Neural progenitor cell (in vitro differentiated cells): ENCODE measurements around the gene CAMKMT. TPM values are rescaled to one million over a fixed set of nuclear protein-coding genes. Genes with fewer than 3 reads are reported as not detected.
A peak's percentile ranks its signal among the peaks of the same experiment; 100 is the strongest.

Experiments used
- DNase-seq: peaks from one replicate; pipeline ENCODE4 v3.0.0-alpha.2; 2016; ENCODE audit warnings: low spot score
- H2AFZ ChIP-seq: fragments of 200-600 bp; sonication (generic); replicated peaks from 2 replicates; pipeline ENCODE4 v1.6.1; 2016; ENCODE audit warnings: antibody characterized with exemption
- H3F3A ChIP-seq: fragments of 200-600 bp; sonication (generic); 2 replicates; pipeline ENCODE4 v1.6.1; 2016; ENCODE audit warnings: antibody characterized with exemption, low read depth
- H3K27ac ChIP-seq: fragments of 200-600 bp; sonication (generic); 2 replicates; pipeline ENCODE4 v1.5.1; 2016; ENCODE audit warnings: mild to moderate bottlenecking
- H3K27me3 ChIP-seq: fragments of 200-600 bp; sonication (generic); 2 replicates; pipeline ENCODE4 v1.6.1; 2016; ENCODE audit warnings: mild to moderate bottlenecking, moderate library complexity
- H3K36me3 ChIP-seq: fragments of 200-600 bp; sonication (generic); 2 replicates; pipeline ENCODE4 v1.5.1; 2016
- H3K4me1 ChIP-seq: fragments of 200-600 bp; sonication (generic); 2 replicates; pipeline ENCODE4 v1.6.1; 2016; ENCODE audit warnings: mixed run types
- H3K4me2 ChIP-seq: fragments of 200-600 bp; sonication (generic); 2 replicates; pipeline ENCODE4 v1.6.1; 2016
- H3K4me3 ChIP-seq: fragments of 200-600 bp; sonication (generic); 2 replicates; pipeline ENCODE4 v1.5.1; 2016
- H3K79me2 ChIP-seq: fragments of 200-600 bp; sonication (generic); 2 replicates; pipeline ENCODE4 v1.6.1; 2016; ENCODE audit warnings: low read depth
- H3K9ac ChIP-seq: fragments of 200-600 bp; sonication (generic); 2 replicates; pipeline ENCODE4 v1.6.1; 2016
- H3K9me3 ChIP-seq: fragments of 200-600 bp; sonication (generic); 2 replicates; pipeline ENCODE4 v1.5.1; 2016; ENCODE audit warnings: low read depth
- H4K20me1 ChIP-seq: fragments of 200-600 bp; sonication (generic); 2 replicates; pipeline ENCODE4 v1.6.1; 2016; ENCODE audit warnings: low read depth
- H3K27ac Mint-ChIP-seq: 3 replicates; pipeline ENCODE4 v1.8.0; 2021; ENCODE audit warnings: mixed read lengths
- H3K27me3 Mint-ChIP-seq: 2 replicates; pipeline ENCODE4 v1.8.0; 2022; ENCODE audit warnings: low read depth, mild to moderate bottlenecking, inconsistent platforms, moderate library complexity, mixed read lengths; ENCODE audit not compliant: insufficient read depth
- H3K36me3 Mint-ChIP-seq: 3 replicates; pipeline ENCODE4 v1.8.0; 2021; ENCODE audit warnings: mixed read lengths
- H3K4me1 Mint-ChIP-seq: 3 replicates; pipeline ENCODE4 v1.8.0; 2021; ENCODE audit warnings: mixed read lengths
- H3K4me3 Mint-ChIP-seq: 3 replicates; pipeline ENCODE4 v1.8.0; 2021; ENCODE audit warnings: mild to moderate bottlenecking, moderate library complexity, mixed read lengths
- H3K9me3 Mint-ChIP-seq: 3 replicates; pipeline ENCODE4 v1.8.0; 2020; ENCODE audit warnings: mixed read lengths
- EZH2 ChIP-seq: fragments of 200-600 bp; sonication (generic); IDR thresholded peaks from 2 replicates; pipeline ENCODE4 v1.6.1; 2017; ENCODE audit warnings: antibody characterized with exemption, mild to moderate bottlenecking, moderate library complexity
- EZH2phosphoT487 ChIP-seq: fragments of 200-600 bp; sonication (generic); IDR thresholded peaks from 2 replicates; pipeline ENCODE4 v1.6.1; 2017; ENCODE audit warnings: antibody characterized with exemption
- total RNA-seq: library from RNA; depleted of rRNA; stranded (reverse); fragments of >200 nt; gene quantifications from 2 replicates; pipeline ENCODE4 v1.2.3, GENCODE V29; 2015; ENCODE audit warnings: low replicate concordance
- TF ChIP-seq, protein P1 (sequence below): fragments of 200-600 bp; sonication (generic); IDR thresholded peaks from 2 replicates; pipeline ENCODE4 v1.5.1; 2017; ENCODE audit warnings: antibody characterized with exemption, mild to moderate bottlenecking

CAMKMT gene
- total RNA-seq, 1 donor from 2014 or later, result 28.5 TPM

DNA sequence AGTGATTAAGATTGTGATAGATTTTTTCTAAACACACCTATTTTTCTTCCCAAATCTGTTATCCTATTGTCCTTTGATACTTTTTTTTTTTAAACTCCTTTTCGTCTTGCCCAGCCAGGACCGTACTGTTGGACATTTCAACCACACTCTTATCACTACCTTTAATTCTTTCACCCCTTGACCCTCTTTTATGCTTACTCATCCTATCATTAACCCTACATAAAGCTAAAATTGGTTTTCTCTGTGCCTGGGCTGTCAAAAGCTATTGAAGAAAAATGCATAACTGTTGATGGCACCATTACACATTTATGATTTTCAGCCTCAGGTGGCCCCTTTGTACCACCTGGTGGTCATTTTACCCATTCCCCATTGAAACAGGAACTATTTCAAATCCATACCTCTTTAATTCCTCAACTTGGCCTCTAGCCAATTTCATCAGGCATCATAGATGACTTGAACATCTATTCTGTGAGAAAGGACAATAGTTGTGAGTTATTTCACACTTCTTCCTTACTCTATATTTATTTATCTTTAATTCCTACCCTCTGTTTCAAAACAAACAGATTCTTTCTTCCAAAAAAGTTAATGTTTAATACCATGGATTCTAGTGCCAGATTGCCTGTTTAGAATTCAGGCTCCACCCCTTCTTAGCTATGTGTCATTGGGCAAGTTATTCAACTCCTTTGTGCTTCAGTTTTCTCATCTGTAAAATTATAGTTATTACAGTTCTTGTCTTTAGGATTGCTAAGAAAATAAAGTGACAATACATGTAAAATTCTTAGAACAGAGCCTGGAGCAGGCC is 258.6 kb downstream of the CAMKMT start:
- H3K79me2 ChIP-seq, result no peaks in the 10 kb centered on the region
- no peaks in the 10 kb centered on the region for H4K20me1 ChIP-seq
- no peak overlapping the region for H3K27ac Mint-ChIP-seq
- H3K4me1 Mint-ChIP-seq, result peaks cover 3% of the 10 kb centered on the region
- no peaks in the 10 kb centered on the region for H3K9me3 ChIP-seq
- H3K27me3 ChIP-seq, result no peaks in the 10 kb centered on the region
- H3K4me3 Mint-ChIP-seq, result no peak overlapping the region
- TF ChIP-seq EZH2phosphoT487 (no peak), EZH2 (no peak)
- TF ChIP-seq, protein P1, sequence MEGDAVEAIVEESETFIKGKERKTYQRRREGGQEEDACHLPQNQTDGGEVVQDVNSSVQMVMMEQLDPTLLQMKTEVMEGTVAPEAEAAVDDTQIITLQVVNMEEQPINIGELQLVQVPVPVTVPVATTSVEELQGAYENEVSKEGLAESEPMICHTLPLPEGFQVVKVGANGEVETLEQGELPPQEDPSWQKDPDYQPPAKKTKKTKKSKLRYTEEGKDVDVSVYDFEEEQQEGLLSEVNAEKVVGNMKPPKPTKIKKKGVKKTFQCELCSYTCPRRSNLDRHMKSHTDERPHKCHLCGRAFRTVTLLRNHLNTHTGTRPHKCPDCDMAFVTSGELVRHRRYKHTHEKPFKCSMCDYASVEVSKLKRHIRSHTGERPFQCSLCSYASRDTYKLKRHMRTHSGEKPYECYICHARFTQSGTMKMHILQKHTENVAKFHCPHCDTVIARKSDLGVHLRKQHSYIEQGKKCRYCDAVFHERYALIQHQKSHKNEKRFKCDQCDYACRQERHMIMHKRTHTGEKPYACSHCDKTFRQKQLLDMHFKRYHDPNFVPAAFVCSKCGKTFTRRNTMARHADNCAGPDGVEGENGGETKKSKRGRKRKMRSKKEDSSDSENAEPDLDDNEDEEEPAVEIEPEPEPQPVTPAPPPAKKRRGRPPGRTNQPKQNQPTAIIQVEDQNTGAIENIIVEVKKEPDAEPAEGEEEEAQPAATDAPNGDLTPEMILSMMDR, result no peak
- H3K4me2 ChIP-seq, result no peak overlapping the region
- H3K9ac ChIP-seq, result no peak overlapping the region
- no peaks in the 10 kb centered on the region for H3K36me3 Mint-ChIP-seq
- DNase-seq, result no peak
- no peaks in the 10 kb centered on the region for H3K27me3 Mint-ChIP-seq
- H3K4me3 ChIP-seq, result no peak overlapping the region
- no peaks in the 10 kb centered on the region for H3K36me3 ChIP-seq
- peaks cover 9% of the 10 kb centered on the region for H3K4me1 ChIP-seq
- H3K27ac ChIP-seq, result no peak overlapping the region
- H3K9me3 Mint-ChIP-seq, result no peaks in the 10 kb centered on the region
- no peak overlapping the region for H2AFZ ChIP-seq
- no peaks in the 10 kb centered on the region for H3F3A ChIP-seq

DNA sequence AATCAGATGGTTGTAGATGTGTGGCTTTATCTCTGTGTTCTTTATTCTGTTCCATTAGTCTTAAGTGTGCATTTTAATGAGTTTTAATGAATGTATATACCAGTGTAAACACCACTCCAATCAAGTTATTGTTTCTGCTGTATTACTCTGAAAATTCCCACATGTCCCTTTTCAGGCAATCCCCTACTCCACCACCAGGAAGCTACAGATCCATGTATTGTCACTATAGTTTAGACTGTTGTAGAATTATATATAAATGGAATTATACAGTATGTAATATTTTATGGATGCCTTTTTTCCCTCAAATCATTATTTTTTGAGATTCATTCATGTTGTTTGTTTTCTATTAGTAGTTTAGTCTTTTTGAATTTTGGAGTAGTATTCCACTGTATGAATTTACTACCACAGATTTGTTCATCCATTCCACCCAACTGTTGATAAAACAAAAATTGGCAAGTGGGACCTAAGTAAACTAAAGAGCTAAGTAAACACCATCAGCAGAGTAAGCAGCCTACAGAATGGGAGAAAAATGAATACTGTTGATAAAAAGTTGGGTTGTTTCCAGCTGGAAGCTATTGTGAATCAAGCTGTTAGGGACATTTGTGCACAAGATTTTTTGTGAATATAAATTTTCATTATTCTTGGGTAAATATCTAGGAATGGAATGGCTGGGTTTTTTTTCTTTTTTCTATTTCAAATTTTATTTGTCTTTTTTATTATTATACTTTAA is 262.0 kb downstream of the CAMKMT start:
- Histone ChIP-seq H4K20me1 (no peaks in the 10 kb centered on the region), H3K9me3 (peaks cover 5% of the 10 kb centered on the region), H3F3A (peaks cover 5% of the 10 kb centered on the region), H3K27ac (no peak overlapping the region), H3K4me2 (no peak overlapping the region), H3K4me3 (no peak overlapping the region), H3K36me3 (no peaks in the 10 kb centered on the region), H3K4me1 (no peaks in the 10 kb centered on the region), H3K9ac (no peak overlapping the region), H3K79me2 (no peaks in the 10 kb centered on the region), H2AFZ (no peak overlapping the region), H3K27me3 (no peaks in the 10 kb centered on the region)
- H3K27me3 Mint-ChIP-seq, result no peaks in the 10 kb centered on the region
- no peak overlapping the region for H3K4me3 Mint-ChIP-seq
- H3K4me1 Mint-ChIP-seq, result no peaks in the 10 kb centered on the region
- no peaks in the 10 kb centered on the region for H3K36me3 Mint-ChIP-seq
- no peak overlapping the region for H3K27ac Mint-ChIP-seq
- TF ChIP-seq, protein P1, result peak; percentile 23
- TF ChIP-seq EZH2, result no peak
- no peak for DNase-seq
- H3K9me3 Mint-ChIP-seq, result no peaks in the 10 kb centered on the region

DNA sequence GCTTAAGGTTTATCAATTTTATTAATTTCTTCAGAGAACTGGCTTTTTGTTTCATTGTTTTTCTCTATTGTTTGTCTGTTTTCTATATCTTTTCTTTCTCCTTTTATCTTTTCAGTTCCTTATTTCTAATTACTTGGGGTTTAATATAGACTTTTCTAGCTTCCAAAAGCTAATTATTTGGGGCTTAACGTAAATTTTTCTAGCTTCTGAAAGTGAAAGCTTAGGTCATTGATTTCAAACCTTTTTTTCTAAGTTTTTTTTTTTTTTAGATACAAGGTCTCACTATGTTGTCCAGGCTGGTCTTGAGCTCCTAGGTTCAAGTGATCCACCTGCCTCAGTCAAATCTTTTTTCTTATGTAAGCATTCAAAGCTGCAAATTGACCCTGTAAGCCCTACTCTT is 266.6 kb downstream of the CAMKMT start:
- H3K9me3 ChIP-seq, result peaks cover 9% of the 10 kb centered on the region
- TF ChIP-seq EZH2 (no peak), EZH2phosphoT487 (no peak)
- TF ChIP-seq, protein P1, result no peak
- no peak overlapping the region for H3K9ac ChIP-seq
- peaks cover 2% of the 10 kb centered on the region for H3K36me3 Mint-ChIP-seq
- peaks cover 21% of the 10 kb centered on the region for H3K9me3 Mint-ChIP-seq
- no peaks in the 10 kb centered on the region for H3K36me3 ChIP-seq
- H4K20me1 ChIP-seq, result no peaks in the 10 kb centered on the region
- no peaks in the 10 kb centered on the region for H3K4me1 ChIP-seq
- H3K4me1 Mint-ChIP-seq, result no peaks in the 10 kb centered on the region
- no peak overlapping the region for H3K27ac ChIP-seq
- H2AFZ ChIP-seq, result no peak overlapping the region
- no peak overlapping the region for H3K27ac Mint-ChIP-seq
- H3K4me2 ChIP-seq, result no peak overlapping the region
- H3K27me3 Mint-ChIP-seq, result no peaks in the 10 kb centered on the region
- no peak overlapping the region for H3K4me3 Mint-ChIP-seq
- H3K27me3 ChIP-seq, result no peaks in the 10 kb centered on the region
- no peaks in the 10 kb centered on the region for H3K79me2 ChIP-seq
- no peak for DNase-seq
- peaks cover 5% of the 10 kb centered on the region for H3F3A ChIP-seq
- H3K4me3 ChIP-seq, result no peak overlapping the region
